Mesenchymal stem cell (in vitro differentiated cells and primary cell): ENCODE results near the gene REL.

Source experiments
- DNase-seq: peaks from one replicate; pipeline ENCODE4 v3.0.0-alpha.2; 2013
- H2AFZ ChIP-seq: one replicate; pipeline ENCODE4 v1.6.1; 2013; ENCODE audit warnings: low read depth, mild to moderate bottlenecking, control low read depth, inconsistent platforms, low read length, moderate library complexity
- H2AK5ac ChIP-seq: 2 replicates; pipeline ENCODE4 v1.6.1; 2013; ENCODE audit warnings: low read length, moderate library complexity, mild to moderate bottlenecking, inconsistent platforms; ENCODE audit not compliant: severe bottlenecking
- H2BK120ac ChIP-seq: one replicate; pipeline ENCODE4 v1.6.1; 2013; ENCODE audit warnings: low read depth, mild to moderate bottlenecking, inconsistent platforms, low read length, moderate library complexity
- H2BK12ac ChIP-seq, 2 experiments: one replicate each; pipeline ENCODE4 v1.6.1; 2013; ENCODE audit warnings: inconsistent platforms in 2 of 2, low read length in 2 of 2, mild to moderate bottlenecking in 2 of 2, moderate library complexity in 2 of 2, control low read depth in 1 of 2
- H2BK15ac ChIP-seq: one replicate; pipeline ENCODE4 v1.6.1; 2013; ENCODE audit warnings: mild to moderate bottlenecking, low read depth, inconsistent platforms; ENCODE audit not compliant: poor library complexity, severe bottlenecking
- H2BK5ac ChIP-seq: 2 replicates; pipeline ENCODE4 v1.6.1; 2013; ENCODE audit warnings: low read depth, mild to moderate bottlenecking, low read length, control low read depth, inconsistent platforms; ENCODE audit not compliant: poor library complexity, severe bottlenecking
- H3K14ac ChIP-seq, 2 experiments: one replicate each; pipeline ENCODE4 v1.6.1; 2013; ENCODE audit warnings: inconsistent platforms in 2 of 2, low read length in 2 of 2, control low read depth in 1 of 2, mild to moderate bottlenecking in 1 of 2, moderate library complexity in 1 of 2
- H3K18ac ChIP-seq, 2 experiments: one replicate each; pipeline ENCODE4 v1.6.1; 2013; ENCODE audit warnings: inconsistent platforms in 2 of 2, low read length in 2 of 2, control low read depth in 1 of 2, low read depth in 1 of 2, mild to moderate bottlenecking in 1 of 2
- H3K23ac ChIP-seq, 2 experiments: one replicate each; pipeline ENCODE4 v1.6.1; 2013; ENCODE audit warnings: inconsistent platforms in 2 of 2, low read length in 2 of 2, mild to moderate bottlenecking in 2 of 2, moderate library complexity in 2 of 2, control low read depth in 1 of 2
- H3K27ac ChIP-seq: 2 replicates; pipeline ENCODE4 v1.5.1; 2013; ENCODE audit warnings: mild to moderate bottlenecking, moderate library complexity, low read length, control low read depth, inconsistent platforms; ENCODE audit not compliant: poor library complexity, severe bottlenecking
- H3K27me3 ChIP-seq, 2 experiments: 2 replicates each; pipeline versions ENCODE4 v1.6.1 to v1.7.0; 2013; ENCODE audit warnings: low read length in 2 of 2, mild to moderate bottlenecking in 2 of 2, moderate library complexity in 2 of 2, control low read depth in 1 of 2, inconsistent platforms in 1 of 2; ENCODE audit not compliant: control insufficient read depth in 1 of 2, insufficient read depth in 1 of 2
- H3K36me3 ChIP-seq, 2 experiments: 2 replicates each; pipeline versions ENCODE4 v1.6.1 to v1.7.0; 2013; ENCODE audit warnings: low read length in 2 of 2, control low read depth in 1 of 2, inconsistent platforms in 1 of 2, low read depth in 1 of 2, mild to moderate bottlenecking in 1 of 2; ENCODE audit not compliant: insufficient read depth in 2 of 2, control insufficient read depth in 1 of 2
- H3K4ac ChIP-seq, 2 experiments: one replicate each; pipeline ENCODE4 v1.6.1; 2013; ENCODE audit warnings: inconsistent platforms in 2 of 2, low read length in 2 of 2, mild to moderate bottlenecking in 2 of 2, moderate library complexity in 2 of 2, control low read depth in 1 of 2, low read depth in 1 of 2
- H3K4me1 ChIP-seq: 2 replicates; pipeline ENCODE4 v1.6.1; 2013; ENCODE audit warnings: low read depth, low read length, control low read depth; ENCODE audit not compliant: control insufficient read depth, insufficient read depth
- H3K4me2 ChIP-seq: 2 replicates; pipeline ENCODE4 v1.6.1; 2013; ENCODE audit warnings: low read length, mild to moderate bottlenecking, inconsistent platforms; ENCODE audit not compliant: poor library complexity, severe bottlenecking
- H3K4me3 ChIP-seq, 2 experiments: 2 replicates each; pipeline versions ENCODE4 v1.5.1 to v1.7.0; 2013; ENCODE audit warnings: low read length in 2 of 2, mild to moderate bottlenecking in 2 of 2, control low read depth in 1 of 2, low read depth in 1 of 2; ENCODE audit not compliant: insufficient read depth in 1 of 2
- H3K79me1 ChIP-seq: replicated peaks from 2 replicates; pipeline ENCODE4 v1.6.1; 2013; ENCODE audit warnings: mild to moderate bottlenecking, control low read depth, low read length, inconsistent platforms; ENCODE audit not compliant: poor library complexity, severe bottlenecking
- H3K9ac ChIP-seq: 2 replicates; pipeline ENCODE4 v1.7.0; 2013; ENCODE audit warnings: mild to moderate bottlenecking, low read length, moderate library complexity
- H3K9me3 ChIP-seq: 2 replicates; pipeline ENCODE4 v1.7.0; 2013; ENCODE audit warnings: mild to moderate bottlenecking, low read length; ENCODE audit not compliant: control insufficient read depth
- H4K8ac ChIP-seq: one replicate; pipeline ENCODE4 v1.6.1; 2013; ENCODE audit warnings: inconsistent platforms, mild to moderate bottlenecking, low read length, moderate library complexity
- H4K91ac ChIP-seq: one replicate; pipeline ENCODE4 v1.6.1; 2013; ENCODE audit warnings: mild to moderate bottlenecking, low read length, inconsistent platforms
- WGBS: methylation state at CpG from one replicate; pipeline ENCODE4 v1.1.7; 2013; ENCODE audit warnings: mixed read lengths; 5-methylcytosine and 5-hydroxymethylcytosine counted together

REL gene

GRCh38 chr2:60962528-60962927 lies 81.2 kb downstream of the REL start:
- no peak overlapping the region for H3K4me2 ChIP-seq

GRCh38 chr2:60963190-60963589 lies 81.8 kb downstream of the REL start:
- no peaks in the 10 kb centered on the region for H3K27me3 ChIP-seq
- H4K8ac ChIP-seq: no peak overlapping the region
- H2BK5ac ChIP-seq: no peak overlapping the region
- no peak overlapping the region for H4K91ac ChIP-seq
- no peak for DNase-seq
- no peaks in the 10 kb centered on the region for H3K9me3 ChIP-seq
- peaks cover 0 to 4% of the 10 kb centered on the region in 2 experiments for H3K36me3 ChIP-seq
- no peak overlapping the region for H3K18ac ChIP-seq
- H3K27ac ChIP-seq: no peak overlapping the region
- H3K4me3 ChIP-seq: no peak overlapping the region
- no peaks in the 10 kb centered on the region for H3K79me1 ChIP-seq
- H2BK12ac ChIP-seq: no peak overlapping the region
- no peak overlapping the region for H3K9ac ChIP-seq
- peaks cover 2% of the 10 kb centered on the region for H3K4me1 ChIP-seq
- H2BK15ac ChIP-seq: no peak overlapping the region
- no peak overlapping the region for H2AFZ ChIP-seq
- no peak overlapping the region for H3K14ac ChIP-seq
- no peak overlapping the region for H3K23ac ChIP-seq
- H3K4ac ChIP-seq: no peak overlapping the region
- no peak overlapping the region for H2AK5ac ChIP-seq
- no peak overlapping the region for H2BK120ac ChIP-seq
- H3K4me2 ChIP-seq: no peak overlapping the region

More at GRCh38 chr2:60962528-60962927, 81.2 kb downstream of the REL start:
- no peak overlapping the region for H2BK15ac ChIP-seq
- H3K79me1 ChIP-seq: no peaks in the 10 kb centered on the region
- no peak overlapping the region for H2BK5ac ChIP-seq
- peaks cover 3% of the 10 kb centered on the region for H3K4me1 ChIP-seq
- peaks cover 0 to 4% of the 10 kb centered on the region in 2 experiments for H3K36me3 ChIP-seq
- WGBS: 100% methylated on average over 2 of the region's 2 CpGs
- H4K91ac ChIP-seq: no peak overlapping the region
- no peak overlapping the region for H2AFZ ChIP-seq
- no peak for DNase-seq
- H3K9ac ChIP-seq: no peak overlapping the region
- no peak overlapping the region for H3K23ac ChIP-seq
- H3K18ac ChIP-seq: no peak overlapping the region
- no peak overlapping the region for H3K4ac ChIP-seq
- no peak overlapping the region for H2BK12ac ChIP-seq
- H3K9me3 ChIP-seq: no peaks in the 10 kb centered on the region
- H3K14ac ChIP-seq: no peak overlapping the region
- no peak overlapping the region for H3K27ac ChIP-seq
- no peak overlapping the region for H2AK5ac ChIP-seq
- H2BK120ac ChIP-seq: no peak overlapping the region
- H4K8ac ChIP-seq: no peak overlapping the region
- H3K27me3 ChIP-seq: no peaks in the 10 kb centered on the region
- no peak overlapping the region for H3K4me3 ChIP-seq

- 82% methylated on average over 3 of the region's 7 CpGs for WGBS
- no peaks in the 10 kb centered on the region for H3K27me3 ChIP-seq
- H3K9me3 ChIP-seq: no peaks in the 10 kb centered on the region
- no peak overlapping the region for H2AFZ ChIP-seq
- DNase-seq: no peak
- H3K18ac ChIP-seq: no peak overlapping the region
- H2BK12ac ChIP-seq: no peak overlapping the region
- no peaks in the 10 kb centered on the region for H3K36me3 ChIP-seq
- no peak overlapping the region for H2AK5ac ChIP-seq
- no peak overlapping the region for H2BK15ac ChIP-seq
- no peak overlapping the region for H3K27ac ChIP-seq
- H3K14ac ChIP-seq: no peak overlapping the region
- no peak overlapping the region for H3K4me2 ChIP-seq
- no peak overlapping the region for H3K4me3 ChIP-seq
- H4K8ac ChIP-seq: no peak overlapping the region
- no peak overlapping the region for H2BK120ac ChIP-seq
- no peaks in the 10 kb centered on the region for H3K79me1 ChIP-seq
- H4K91ac ChIP-seq: no peak overlapping the region
- no peak overlapping the region for H3K4ac ChIP-seq
- no peak overlapping the region for H3K23ac ChIP-seq
- H2BK5ac ChIP-seq: no peak overlapping the region
- no peaks in the 10 kb centered on the region for H3K4me1 ChIP-seq
- H3K9ac ChIP-seq: no peak overlapping the region
Measured at GRCh38 chr2:60964651-60965498, 83.5 kb downstream of the REL start.

- no peaks in the 10 kb centered on the region for H3K79me1 ChIP-seq
- H2AK5ac ChIP-seq: no peak overlapping the region
- H3K4me1 ChIP-seq: no peaks in the 10 kb centered on the region
- no peak overlapping the region for H4K91ac ChIP-seq
- no peak overlapping the region for H3K4ac ChIP-seq
- no peaks in the 10 kb centered on the region for H3K36me3 ChIP-seq
- no peak overlapping the region for H3K4me3 ChIP-seq
- H3K18ac ChIP-seq: no peak overlapping the region
- no peak overlapping the region for H3K4me2 ChIP-seq
- H2BK5ac ChIP-seq: no peak overlapping the region
- H2BK12ac ChIP-seq: no peak overlapping the region
- no peak overlapping the region for H4K8ac ChIP-seq
- H3K23ac ChIP-seq: no peak overlapping the region
- H3K9ac ChIP-seq: no peak overlapping the region
- H3K27ac ChIP-seq: no peak overlapping the region
- H2BK120ac ChIP-seq: no peak overlapping the region
- no peaks in the 10 kb centered on the region for H3K9me3 ChIP-seq
- H3K14ac ChIP-seq: no peak overlapping the region
- no peak overlapping the region for H2BK15ac ChIP-seq
- no peak for DNase-seq
- H3K27me3 ChIP-seq: no peaks in the 10 kb centered on the region
- no peak overlapping the region for H2AFZ ChIP-seq
Measured at GRCh38 chr2:60965499-60965785, 84.1 kb downstream of the REL start.
